HEK293 (cell line): ENCODE measurements around the gene RXFP1.

ENCODE experiments used
- CTCF ChIP-seq: fragments of 450-650 bp; formaldehyde crosslinking; IDR thresholded peaks from 2 replicates; pipeline ENCODE4 v1.5.1; 2016; ENCODE audit warnings: missing biosample characterization, missing genetic modification characterization
- MYNN ChIP-seq: fragments of 450-650 bp; formaldehyde crosslinking; IDR thresholded peaks from 2 replicates; pipeline ENCODE4 v1.5.1; 2016; ENCODE audit warnings: missing biosample characterization, missing genetic modification characterization, borderline replicate concordance
- PRDM6 ChIP-seq: fragments of 450-650 bp; formaldehyde crosslinking; IDR thresholded peaks from 2 replicates; pipeline ENCODE4 v1.5.1; 2017; ENCODE audit warnings: missing biosample characterization, missing genetic modification characterization
- REPIN1 ChIP-seq: fragments of 450-650 bp; formaldehyde crosslinking; IDR thresholded peaks from 2 replicates; pipeline ENCODE4 v1.5.1; 2017; ENCODE audit warnings: missing biosample characterization, missing genetic modification characterization, low read depth
- REST ChIP-seq: fragments of 450-650 bp; formaldehyde crosslinking; IDR thresholded peaks from 2 replicates; pipeline ENCODE4 v1.5.1; 2016; ENCODE audit warnings: missing biosample characterization, missing genetic modification characterization
- SCRT1 ChIP-seq: fragments of 450-650 bp; formaldehyde crosslinking; IDR thresholded peaks from 2 replicates; pipeline ENCODE4 v1.5.1; 2016; ENCODE audit warnings: missing biosample characterization, missing genetic modification characterization, borderline replicate concordance
- ZBTB11 ChIP-seq: fragments of 450-650 bp; formaldehyde crosslinking; conservative IDR thresholded peaks from 2 replicates; pipeline ENCODE4 v1.5.1; 2016; ENCODE audit warnings: low read depth, missing biosample characterization, missing genetic modification characterization
- ZNF174 ChIP-seq: fragments of 450-650 bp; formaldehyde crosslinking; IDR thresholded peaks from 2 replicates; pipeline ENCODE4 v1.5.0; 2017; ENCODE audit warnings: missing biosample characterization, mild to moderate bottlenecking, missing genetic modification characterization
- ZNF239 ChIP-seq: fragments of 450-650 bp; formaldehyde crosslinking; IDR thresholded peaks from 2 replicates; pipeline ENCODE4 v1.5.1; 2016; ENCODE audit warnings: missing biosample characterization, missing genetic modification characterization
- ZNF391 ChIP-seq: fragments of 450-650 bp; formaldehyde crosslinking; IDR thresholded peaks from 2 replicates; pipeline ENCODE4 v1.5.1; 2016; ENCODE audit warnings: low read depth, missing biosample characterization, missing genetic modification characterization, borderline replicate concordance
- ZNF398 ChIP-seq: fragments of 450-650 bp; formaldehyde crosslinking; IDR thresholded peaks from 2 replicates; pipeline ENCODE4 v1.5.1; 2017; ENCODE audit warnings: missing biosample characterization, missing genetic modification characterization
- ZNF518A ChIP-seq: fragments of 450-650 bp; formaldehyde crosslinking; conservative IDR thresholded peaks from 2 replicates; pipeline ENCODE4 v1.5.1; 2016; ENCODE audit warnings: low read depth, missing biosample characterization, missing genetic modification characterization
- ZNF610 ChIP-seq: fragments of 450-650 bp; formaldehyde crosslinking; IDR thresholded peaks from 2 replicates; pipeline ENCODE4 v1.5.1; 2016; ENCODE audit warnings: missing biosample characterization, missing genetic modification characterization, borderline replicate concordance
- ZNF670 ChIP-seq: fragments of 450-650 bp; formaldehyde crosslinking; IDR thresholded peaks from 2 replicates; pipeline ENCODE4 v1.5.1; 2016; ENCODE audit warnings: missing biosample characterization, missing genetic modification characterization, low read depth
- ZNF692 ChIP-seq: fragments of 450-650 bp; formaldehyde crosslinking; IDR thresholded peaks from 2 replicates; pipeline ENCODE4 v1.5.1; 2016; ENCODE audit warnings: missing biosample characterization, missing genetic modification characterization
- ZNF747 ChIP-seq: fragments of 450-650 bp; formaldehyde crosslinking; IDR thresholded peaks from 2 replicates; pipeline ENCODE4 v1.5.1; 2016; ENCODE audit warnings: missing biosample characterization, missing genetic modification characterization
- ZNF76 ChIP-seq: fragments of 450-650 bp; formaldehyde crosslinking; IDR thresholded peaks from 2 replicates; pipeline ENCODE4; 2016; ENCODE audit warnings: low read depth, missing biosample characterization, missing genetic modification characterization, borderline replicate concordance
- ZNF777 ChIP-seq: fragments of 450-650 bp; formaldehyde crosslinking; IDR thresholded peaks from 2 replicates; pipeline ENCODE4 v1.5.1; 2017; ENCODE audit warnings: missing biosample characterization, missing genetic modification characterization, borderline replicate concordance

The RXFP1 gene

GRCh38 chr4:158670975-158671664 lies 149.4 kb downstream of the RXFP1 start (continued):
- no peak for TF ChIP-seq CTCF
- 0 out of 2 replicates have a peak, but pooled peaks have one; percentile 39 for TF ChIP-seq REPIN1 (tag by site-specific recombination)
- TF ChIP-seq ZBTB11 (tag by site-specific recombination), result 0 out of 2 replicates have a peak, but pooled peaks have one; percentile 15
- no peak for TF ChIP-seq ZNF610 (tag by site-specific recombination)
- no peak for TF ChIP-seq ZNF239 (tag by site-specific recombination)
- TF ChIP-seq ZNF518A (tag by site-specific recombination), result no peak
- no peak for TF ChIP-seq ZNF747 (tag by site-specific recombination)
- TF ChIP-seq MYNN, result no peak
- peak; percentile 65 for TF ChIP-seq ZNF76
- no peak for TF ChIP-seq ZNF670 (tag by site-specific recombination)
- peak; percentile 78 for TF ChIP-seq SCRT1
- TF ChIP-seq REST, result 0 out of 2 replicates have a peak, but pooled peaks have one; percentile 12
- TF ChIP-seq ZNF174 (tag by site-specific recombination), result no peak
- TF ChIP-seq ZNF777, result no peak
- TF ChIP-seq PRDM6 (tag by site-specific recombination), result peak; percentile 14; the same call in 1 of the 2 replicates
- TF ChIP-seq ZNF398 (tag by site-specific recombination), result peak; percentile 52
- TF ChIP-seq ZNF391 (tag by site-specific recombination), result no peak
- TF ChIP-seq ZNF692 (tag by site-specific recombination), result peak; percentile 50
